ENCODE measurements around the gene HMCN2.
"Not testable (repeated sequence)": the region's sequence is repeated elsewhere in the genome, so short reads cannot be mapped to it uniquely, and the experiment has no call there.

HMCN2 gene

GRCh38 chr9:130333712-130334062, 68.1 kb downstream of the HMCN2 start:
- DNase-seq: no peak

GRCh38 chr9:130334915-130335314, 69.4 kb downstream of the HMCN2 start:
- no peak for DNase-seq

GRCh38 chr9:130336027-130336610, 70.6 kb downstream of the HMCN2 start:
- no peak for DNase-seq

GRCh38 chr9:130336885-130337284, 71.3 kb downstream of the HMCN2 start:
- no peak for DNase-seq

GRCh38 chr9:130337318-130337717, 71.8 kb downstream of the HMCN2 start:
- DNase-seq: no peak

- no peak for DNase-seq
Measured at GRCh38 chr9:130337784-130338380, 72.3 kb downstream of the HMCN2 start.

GRCh38 chr9:130338891-130339290, 73.3 kb downstream of the HMCN2 start:
- not testable (repeated sequence) for DNase-seq

- no peak for DNase-seq
Measured at GRCh38 chr9:130339306-130339705, 73.7 kb downstream of the HMCN2 start.

GRCh38 chr9:130340011-130340410, 74.5 kb downstream of the HMCN2 start:
- no peak for DNase-seq

- DNase-seq: not testable (repeated sequence)
Measured at GRCh38 chr9:130340557-130340956, 75.0 kb downstream of the HMCN2 start.

- DNase-seq: no peak
Measured at GRCh38 chr9:130341128-130341527, 75.6 kb downstream of the HMCN2 start.

- no peak for DNase-seq
Measured at GRCh38 chr9:130341839-130342713, 76.5 kb downstream of the HMCN2 start.

- DNase-seq: no peak
Measured at GRCh38 chr9:130342714-130343085, 77.1 kb downstream of the HMCN2 start.

- no peak for DNase-seq
Measured at GRCh38 chr9:130343445-130343918, 77.9 kb downstream of the HMCN2 start.

GRCh38 chr9:130344366-130344765, 78.8 kb downstream of the HMCN2 start:
- DNase-seq: no peak

GRCh38 chr9:130345009-130345896, 79.7 kb downstream of the HMCN2 start:
- no peak for DNase-seq

GRCh38 chr9:130345897-130346385, 80.4 kb downstream of the HMCN2 start:
- no peak for DNase-seq

- DNase-seq: no peak
Measured at GRCh38 chr9:130346431-130346830, 80.9 kb downstream of the HMCN2 start.

GRCh38 chr9:130347036-130347435, 81.5 kb downstream of the HMCN2 start:
- DNase-seq: no peak

- no peak for DNase-seq
Measured at GRCh38 chr9:130347931-130348330, 82.4 kb downstream of the HMCN2 start.

- no peak for DNase-seq
Measured at GRCh38 chr9:130348341-130348740, 82.8 kb downstream of the HMCN2 start.

- no peak for DNase-seq
Measured at GRCh38 chr9:130348881-130349280, 83.3 kb downstream of the HMCN2 start.

GRCh38 chr9:130349398-130349797, 83.8 kb downstream of the HMCN2 start:
- no peak for DNase-seq
